Neural cell (in vitro differentiated cells): ENCODE results near the gene LRP1-AS. TPM values are rescaled to one million over a fixed set of nuclear protein-coding genes. Genes with fewer than 3 reads are reported as not detected.

Experiments used
- H2AFZ ChIP-seq: fragments of 200-600, 300-800 bp; sonication (generic), shearing (Covaris generic); 2 replicates; pipeline ENCODE4 v1.6.0; 2014; ENCODE audit warnings: low read depth, mild to moderate bottlenecking, antibody characterized with exemption, low read length, moderate library complexity
- H3F3A ChIP-seq: fragments of 200-600 bp; shearing (Covaris generic); 2 replicates; pipeline ENCODE4 v1.6.1; 2016; ENCODE audit warnings: mild to moderate bottlenecking, moderate library complexity, mixed read lengths, antibody characterized with exemption, low read length; ENCODE audit not compliant: insufficient read depth, poor library complexity, severe bottlenecking
- H3K27ac ChIP-seq: fragments of 200-600, 300-800 bp; sonication (generic), shearing (Covaris generic); 2 replicates; pipeline ENCODE4 v1.5.1; 2014; ENCODE audit warnings: mild to moderate bottlenecking, low read length, moderate library complexity
- H3K27me3 ChIP-seq: fragments of 300-800, 200-600 bp; sonication (generic), shearing (Covaris generic); 2 replicates; pipeline ENCODE4 v1.6.0; 2014; ENCODE audit warnings: mild to moderate bottlenecking, low read depth, low read length, moderate library complexity; ENCODE audit not compliant: insufficient read depth
- H3K36me3 ChIP-seq: fragments of 300-800, 200-600 bp; sonication (generic), shearing (Covaris generic); 2 replicates; pipeline ENCODE4 v1.5.1; 2014; ENCODE audit warnings: mild to moderate bottlenecking, antibody characterized with exemption, low read length, moderate library complexity; ENCODE audit not compliant: insufficient read depth
- H3K4me2 ChIP-seq: fragments of 300-800, 200-600 bp; sonication (generic), shearing (Covaris generic); 2 replicates; pipeline ENCODE4 v1.6.0; 2014; ENCODE audit warnings: mild to moderate bottlenecking, low read length
- H3K4me3 ChIP-seq: fragments of 300-800, 200-600 bp; sonication (generic), shearing (Covaris generic); 2 replicates; pipeline ENCODE4 v1.5.1; 2014; ENCODE audit warnings: mild to moderate bottlenecking, low read length, moderate library complexity
- H3K79me2 ChIP-seq: fragments of 200-600 bp; shearing (Covaris generic); replicated peaks from 2 replicates; pipeline ENCODE4 v1.6.0; 2014; ENCODE audit warnings: mild to moderate bottlenecking, low read length, moderate library complexity; ENCODE audit not compliant: insufficient read depth
- H3K9ac ChIP-seq: fragments of 300-800, 200-600 bp; sonication (generic), shearing (Covaris generic); 2 replicates; pipeline ENCODE4 v1.6.1; 2016; ENCODE audit warnings: mild to moderate bottlenecking, low read length, mixed read lengths
- H3K9me2 ChIP-seq: fragments of 200-600 bp; shearing (Covaris generic); 2 replicates; pipeline ENCODE4 v1.6.1; 2016; ENCODE audit warnings: mild to moderate bottlenecking, low read length, mixed read lengths; ENCODE audit not compliant: insufficient read depth
- H3K9me3 ChIP-seq: fragments of 200-600, 300-800 bp; sonication (generic), shearing (Covaris generic); 2 replicates; pipeline ENCODE4 v1.6.1; 2016; ENCODE audit warnings: mild to moderate bottlenecking, mixed run types, low read length, moderate library complexity, mixed read lengths
- H4K20me1 ChIP-seq: fragments of 200-600 bp; shearing (Covaris generic); 2 replicates; pipeline ENCODE4 v1.6.1; 2016; ENCODE audit warnings: mild to moderate bottlenecking, mixed run types; ENCODE audit not compliant: insufficient read depth
- EP300 ChIP-seq: fragments of 450-650 bp; conservative IDR thresholded peaks from 2 replicates; pipeline ENCODE4 v1.6.1; 2014; ENCODE audit warnings: antibody characterized with exemption, mild to moderate bottlenecking, moderate library complexity; ENCODE audit not compliant: poor library complexity, severe bottlenecking
- EZH2 ChIP-seq: fragments of 200-600, 300-800 bp; shearing (Covaris generic), sonication (generic); IDR thresholded peaks from 2 replicates; pipeline ENCODE4 v1.6.1; 2014; ENCODE audit warnings: antibody characterized with exemption, low read length, borderline replicate concordance, mild to moderate bottlenecking; ENCODE audit not compliant: insufficient read depth, poor library complexity, severe bottlenecking
- POLR2AphosphoS5 ChIP-seq: IDR thresholded peaks from 2 replicates; pipeline ENCODE4 v1.6.1; 2012
- RAD21 ChIP-seq: fragments of 450-650 bp; conservative IDR thresholded peaks from 2 replicates; pipeline ENCODE4 v1.6.1; 2014; ENCODE audit warnings: antibody characterized with exemption, mild to moderate bottlenecking, moderate library complexity
- SMC3 ChIP-seq: fragments of 450-650 bp; conservative IDR thresholded peaks from 2 replicates; pipeline ENCODE4 v1.6.1; 2014; ENCODE audit warnings: antibody characterized with exemption, mild to moderate bottlenecking, moderate library complexity; ENCODE audit not compliant: poor library complexity
- TAF1 ChIP-seq: IDR thresholded peaks from 2 replicates; pipeline ENCODE4 v1.6.1; 2012; ENCODE audit warnings: low read depth
- polyA plus RNA-seq: library from polyadenylated mRNA; depleted of rRNA; stranded (reverse); fragments of >200 nt; gene quantifications from 2 replicates; pipeline ENCODE4 v1.2.3, GENCODE V29; 2014
- TF ChIP-seq, protein P1 (sequence below): fragments of 450-650 bp; IDR thresholded peaks from 2 replicates; pipeline ENCODE4 v1.5.1; 2014; ENCODE audit warnings: antibody characterized with exemption, mild to moderate bottlenecking, moderate library complexity; ENCODE audit not compliant: poor library complexity, severe bottlenecking
- TF ChIP-seq, protein P2 (sequence below): IDR thresholded peaks from 2 replicates; pipeline ENCODE4 v1.6.1; 2012; ENCODE audit warnings: borderline replicate concordance

LRP1-AS gene
- polyA plus RNA-seq, 1 donor from 2014 or later, result not detected

DNA sequence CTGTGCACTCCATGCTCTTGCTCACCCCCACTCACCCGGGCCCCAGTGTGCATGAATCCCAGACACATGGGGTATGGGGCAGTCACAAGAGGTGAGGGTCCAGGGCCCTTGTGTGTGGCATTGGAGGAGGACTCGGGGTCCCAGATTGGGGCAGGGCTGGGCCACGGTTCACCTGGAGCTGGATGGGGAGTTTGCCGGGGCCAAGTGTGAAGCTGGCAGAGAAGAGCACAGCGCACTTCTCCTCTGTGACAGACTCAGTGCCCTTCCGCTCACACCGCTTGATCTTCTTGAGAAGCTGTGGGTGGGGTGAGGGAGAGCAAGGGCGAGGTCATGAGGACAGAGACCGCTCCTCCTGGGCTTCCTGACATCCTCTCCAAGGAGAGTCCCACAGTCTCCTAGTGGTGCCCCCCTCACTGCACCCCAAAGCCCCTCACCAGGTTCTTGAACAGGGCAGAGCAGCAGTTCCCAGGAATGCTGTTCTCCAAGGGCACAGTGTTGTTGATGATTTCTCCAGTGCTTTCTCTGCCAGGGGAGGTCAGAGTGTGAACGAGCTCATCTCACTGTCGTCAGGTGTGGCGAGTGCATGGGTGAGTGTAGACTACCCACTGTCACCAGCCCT lies 43.0 kb downstream of the LRP1-AS start:
- no peak for TF ChIP-seq EP300
- H3K36me3 ChIP-seq, result no peaks in the 10 kb centered on the region
- H3K9ac ChIP-seq, result no peak overlapping the region
- H3K27ac ChIP-seq, result no peak overlapping the region
- no peaks in the 10 kb centered on the region for H4K20me1 ChIP-seq
- H3K27me3 ChIP-seq, result no peaks in the 10 kb centered on the region
- no peaks in the 10 kb centered on the region for H3F3A ChIP-seq
- no peaks in the 10 kb centered on the region for H3K9me2 ChIP-seq
- no peaks in the 10 kb centered on the region for H3K9me3 ChIP-seq
- H2AFZ ChIP-seq, result no peak overlapping the region
- H3K4me2 ChIP-seq, result no peak overlapping the region
- H3K79me2 ChIP-seq, result no peaks in the 10 kb centered on the region
- no peak overlapping the region for H3K4me3 ChIP-seq

DNA sequence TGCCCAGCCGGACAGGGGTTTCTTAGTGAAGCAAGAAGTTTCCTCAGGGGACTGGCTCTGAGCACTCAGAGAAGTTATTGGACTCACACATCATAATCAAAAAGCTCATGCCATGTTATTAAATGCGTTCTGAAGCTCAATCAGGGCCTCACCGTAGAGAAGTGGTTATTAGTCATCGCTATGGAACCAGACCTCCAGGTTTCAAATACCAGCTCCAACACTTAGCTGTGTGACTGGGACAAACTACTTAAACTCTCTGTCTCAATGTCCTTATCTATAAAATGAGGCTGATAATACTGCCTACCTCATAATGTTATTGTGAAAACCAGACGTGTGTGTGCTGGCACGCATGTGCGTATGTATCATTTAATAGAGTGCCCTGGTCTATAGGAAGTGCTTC lies 43.6 kb downstream of the LRP1-AS start:
- no peaks in the 10 kb centered on the region for H3F3A ChIP-seq

More for the DNA sequence above, 43.6 kb downstream of the LRP1-AS start:
- Histone ChIP-seq H3K27ac (no peak overlapping the region), H3K79me2 (no peaks in the 10 kb centered on the region), H3K4me3 (no peak overlapping the region), H3K9me3 (no peaks in the 10 kb centered on the region), H3K4me2 (no peak overlapping the region), H3K9me2 (no peaks in the 10 kb centered on the region), H3K36me3 (no peaks in the 10 kb centered on the region), H4K20me1 (no peaks in the 10 kb centered on the region), H2AFZ (no peak overlapping the region), H3K27me3 (no peaks in the 10 kb centered on the region), H3K9ac (no peak overlapping the region)
- TF ChIP-seq SMC3 (no peak), RAD21 (no peak), EZH2 (no peak), EP300 (no peak), TAF1 (no peak), POLR2AphosphoS5 (no peak)
- TF ChIP-seq, protein P1, sequence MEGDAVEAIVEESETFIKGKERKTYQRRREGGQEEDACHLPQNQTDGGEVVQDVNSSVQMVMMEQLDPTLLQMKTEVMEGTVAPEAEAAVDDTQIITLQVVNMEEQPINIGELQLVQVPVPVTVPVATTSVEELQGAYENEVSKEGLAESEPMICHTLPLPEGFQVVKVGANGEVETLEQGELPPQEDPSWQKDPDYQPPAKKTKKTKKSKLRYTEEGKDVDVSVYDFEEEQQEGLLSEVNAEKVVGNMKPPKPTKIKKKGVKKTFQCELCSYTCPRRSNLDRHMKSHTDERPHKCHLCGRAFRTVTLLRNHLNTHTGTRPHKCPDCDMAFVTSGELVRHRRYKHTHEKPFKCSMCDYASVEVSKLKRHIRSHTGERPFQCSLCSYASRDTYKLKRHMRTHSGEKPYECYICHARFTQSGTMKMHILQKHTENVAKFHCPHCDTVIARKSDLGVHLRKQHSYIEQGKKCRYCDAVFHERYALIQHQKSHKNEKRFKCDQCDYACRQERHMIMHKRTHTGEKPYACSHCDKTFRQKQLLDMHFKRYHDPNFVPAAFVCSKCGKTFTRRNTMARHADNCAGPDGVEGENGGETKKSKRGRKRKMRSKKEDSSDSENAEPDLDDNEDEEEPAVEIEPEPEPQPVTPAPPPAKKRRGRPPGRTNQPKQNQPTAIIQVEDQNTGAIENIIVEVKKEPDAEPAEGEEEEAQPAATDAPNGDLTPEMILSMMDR, result no peak
- TF ChIP-seq, protein P2, sequence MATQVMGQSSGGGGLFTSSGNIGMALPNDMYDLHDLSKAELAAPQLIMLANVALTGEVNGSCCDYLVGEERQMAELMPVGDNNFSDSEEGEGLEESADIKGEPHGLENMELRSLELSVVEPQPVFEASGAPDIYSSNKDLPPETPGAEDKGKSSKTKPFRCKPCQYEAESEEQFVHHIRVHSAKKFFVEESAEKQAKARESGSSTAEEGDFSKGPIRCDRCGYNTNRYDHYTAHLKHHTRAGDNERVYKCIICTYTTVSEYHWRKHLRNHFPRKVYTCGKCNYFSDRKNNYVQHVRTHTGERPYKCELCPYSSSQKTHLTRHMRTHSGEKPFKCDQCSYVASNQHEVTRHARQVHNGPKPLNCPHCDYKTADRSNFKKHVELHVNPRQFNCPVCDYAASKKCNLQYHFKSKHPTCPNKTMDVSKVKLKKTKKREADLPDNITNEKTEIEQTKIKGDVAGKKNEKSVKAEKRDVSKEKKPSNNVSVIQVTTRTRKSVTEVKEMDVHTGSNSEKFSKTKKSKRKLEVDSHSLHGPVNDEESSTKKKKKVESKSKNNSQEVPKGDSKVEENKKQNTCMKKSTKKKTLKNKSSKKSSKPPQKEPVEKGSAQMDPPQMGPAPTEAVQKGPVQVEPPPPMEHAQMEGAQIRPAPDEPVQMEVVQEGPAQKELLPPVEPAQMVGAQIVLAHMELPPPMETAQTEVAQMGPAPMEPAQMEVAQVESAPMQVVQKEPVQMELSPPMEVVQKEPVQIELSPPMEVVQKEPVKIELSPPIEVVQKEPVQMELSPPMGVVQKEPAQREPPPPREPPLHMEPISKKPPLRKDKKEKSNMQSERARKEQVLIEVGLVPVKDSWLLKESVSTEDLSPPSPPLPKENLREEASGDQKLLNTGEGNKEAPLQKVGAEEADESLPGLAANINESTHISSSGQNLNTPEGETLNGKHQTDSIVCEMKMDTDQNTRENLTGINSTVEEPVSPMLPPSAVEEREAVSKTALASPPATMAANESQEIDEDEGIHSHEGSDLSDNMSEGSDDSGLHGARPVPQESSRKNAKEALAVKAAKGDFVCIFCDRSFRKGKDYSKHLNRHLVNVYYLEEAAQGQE, result no peak
